ENCODE data around the gene ARHGEF7.
A peak's percentile ranks its signal among the peaks of the same experiment; 100 is the strongest.

The ARHGEF7 gene

DNA sequence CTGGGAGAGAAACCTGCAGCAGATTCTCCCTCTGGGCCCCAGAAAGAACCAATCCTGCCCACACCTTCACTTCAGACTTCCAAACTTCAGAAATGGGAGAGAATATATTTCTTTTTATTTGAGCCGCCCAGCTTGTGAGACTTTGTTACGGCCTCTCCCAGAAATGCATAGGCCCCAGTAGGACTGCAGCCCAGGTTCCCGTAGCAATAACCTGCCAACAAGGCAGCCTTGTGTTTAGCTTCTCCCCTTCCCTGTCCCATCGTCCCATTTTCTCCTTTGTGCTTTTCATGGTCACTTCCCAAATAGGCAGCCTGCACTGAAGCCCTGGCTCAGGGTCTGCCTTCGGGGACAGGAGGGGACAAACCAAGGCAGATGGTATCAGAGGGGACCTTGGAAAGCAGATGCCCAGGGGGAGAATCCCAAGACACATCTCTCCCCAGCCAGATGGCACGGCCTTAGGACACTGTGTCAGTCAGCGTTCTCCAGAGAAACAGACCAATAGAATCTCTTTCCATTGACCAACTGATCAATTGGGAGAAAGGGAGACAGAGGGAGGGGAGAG lies 3.7 kb upstream of the ARHGEF7 start:
- Histone ChIP-seq H3K27ac (no peak overlapping the region), H3K4me3 (no peak overlapping the region)
- DNase-seq (ENCODE audit: low spot score), result no peak
- TF ChIP-seq, protein P1, sequence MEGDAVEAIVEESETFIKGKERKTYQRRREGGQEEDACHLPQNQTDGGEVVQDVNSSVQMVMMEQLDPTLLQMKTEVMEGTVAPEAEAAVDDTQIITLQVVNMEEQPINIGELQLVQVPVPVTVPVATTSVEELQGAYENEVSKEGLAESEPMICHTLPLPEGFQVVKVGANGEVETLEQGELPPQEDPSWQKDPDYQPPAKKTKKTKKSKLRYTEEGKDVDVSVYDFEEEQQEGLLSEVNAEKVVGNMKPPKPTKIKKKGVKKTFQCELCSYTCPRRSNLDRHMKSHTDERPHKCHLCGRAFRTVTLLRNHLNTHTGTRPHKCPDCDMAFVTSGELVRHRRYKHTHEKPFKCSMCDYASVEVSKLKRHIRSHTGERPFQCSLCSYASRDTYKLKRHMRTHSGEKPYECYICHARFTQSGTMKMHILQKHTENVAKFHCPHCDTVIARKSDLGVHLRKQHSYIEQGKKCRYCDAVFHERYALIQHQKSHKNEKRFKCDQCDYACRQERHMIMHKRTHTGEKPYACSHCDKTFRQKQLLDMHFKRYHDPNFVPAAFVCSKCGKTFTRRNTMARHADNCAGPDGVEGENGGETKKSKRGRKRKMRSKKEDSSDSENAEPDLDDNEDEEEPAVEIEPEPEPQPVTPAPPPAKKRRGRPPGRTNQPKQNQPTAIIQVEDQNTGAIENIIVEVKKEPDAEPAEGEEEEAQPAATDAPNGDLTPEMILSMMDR (IDR thresholded peaks at IDR 0.05), result no peak

DNA sequence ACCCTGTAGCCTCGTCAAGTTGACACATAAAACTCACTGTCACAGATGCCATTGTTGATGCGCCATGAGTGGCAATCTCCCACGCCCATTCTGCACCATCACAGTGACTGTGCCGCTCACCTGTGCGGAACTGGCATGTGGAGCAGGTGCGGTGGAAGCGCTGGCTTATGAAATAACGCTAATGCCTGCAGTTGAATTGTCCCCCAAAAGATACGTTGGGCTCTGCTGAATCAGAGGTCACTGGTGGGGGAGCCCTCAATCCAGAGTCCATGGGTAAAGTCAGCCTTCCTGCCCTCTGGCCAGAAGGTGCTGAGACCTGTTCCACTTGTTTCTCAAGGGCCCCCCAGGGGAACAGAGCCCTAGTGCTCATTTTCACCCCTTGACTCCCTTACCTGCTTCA lies 2.9 kb upstream of the ARHGEF7 start:
- no peak overlapping the region for H3K4me3 ChIP-seq
- TF ChIP-seq, protein P1 (IDR thresholded peaks at IDR 0.05), result no peak
- H3K27ac ChIP-seq, result no peak overlapping the region
- no peak for DNase-seq (ENCODE audit: low spot score)

DNA sequence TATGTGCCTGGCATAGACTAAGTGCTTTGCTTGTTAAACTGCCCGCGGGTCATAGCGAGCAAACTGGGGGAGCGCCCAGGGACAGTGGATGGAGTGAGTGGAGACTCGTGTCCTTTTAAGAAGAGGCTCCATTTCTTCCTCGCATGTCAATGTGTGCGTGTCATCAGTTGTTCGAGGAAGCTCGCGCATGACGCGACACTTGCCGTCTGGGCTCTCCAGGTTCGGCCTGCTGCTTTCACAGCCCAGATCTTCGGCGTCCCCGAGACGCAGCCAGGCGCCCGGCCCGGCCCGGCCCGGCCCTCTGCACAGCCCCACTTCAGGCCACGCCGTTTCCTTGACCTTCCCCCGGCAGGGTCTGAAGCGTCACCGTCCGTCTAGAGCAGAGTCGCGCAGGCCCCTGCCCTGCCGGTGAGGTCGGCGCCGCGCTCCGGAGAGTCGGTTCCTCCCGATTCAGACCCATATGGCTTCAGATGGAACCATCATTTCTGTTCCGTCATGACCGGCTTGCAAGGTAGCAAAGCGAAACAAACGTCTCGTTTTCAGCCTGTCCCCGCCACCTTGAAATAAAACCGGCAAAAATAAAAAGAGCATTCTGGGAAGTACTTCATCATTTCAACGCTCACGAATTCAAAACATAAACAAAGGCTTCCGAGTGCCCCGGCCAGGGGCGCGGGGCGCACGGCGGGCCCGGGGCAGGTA lies 599 bp upstream of the ARHGEF7 start:
- peak overlapping the region; percentile 96 to 98 for H3K27ac ChIP-seq
- DNase-seq (ENCODE audit: low spot score), result peak; percentile 84
- H3K4me3 ChIP-seq, result peak overlapping the region; percentile 84
- TF ChIP-seq, protein P1 (IDR thresholded peaks at IDR 0.05), result no peak

DNA sequence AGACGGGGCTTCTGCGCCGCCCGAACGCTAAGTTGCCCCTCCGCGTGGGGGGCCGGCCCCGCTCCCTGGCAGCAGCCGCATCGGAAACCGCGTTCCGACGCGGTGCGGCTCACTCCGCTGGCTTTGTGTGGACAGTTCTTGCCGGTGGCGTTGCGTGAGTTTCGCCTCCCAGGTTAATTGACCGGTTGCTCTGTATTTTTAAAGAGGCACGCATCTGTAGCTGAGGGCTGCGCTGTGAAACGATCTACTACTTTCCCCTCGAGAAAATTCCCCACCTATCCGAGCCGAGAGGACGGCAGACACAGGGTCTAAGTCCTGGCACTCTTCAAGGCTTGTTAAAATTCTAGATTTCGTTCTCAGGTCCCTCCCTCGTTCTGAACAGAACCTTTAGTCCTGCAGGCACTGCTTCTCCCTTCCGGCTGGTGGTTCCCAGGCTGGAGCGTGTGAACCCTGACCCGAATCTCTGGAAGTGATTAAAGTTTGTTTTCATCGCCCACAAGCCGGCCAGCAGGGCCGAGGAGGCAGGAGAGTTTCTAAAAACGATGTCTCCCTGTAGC lies 933 bp downstream of the ARHGEF7 start:
- TF ChIP-seq, protein P1 (IDR thresholded peaks at IDR 0.05), result no peak
- Histone ChIP-seq H3K4me3 (peak overlapping the region; percentile 84), H3K27ac (peak overlapping the region; percentile 96 to 98)
- no peak for DNase-seq (ENCODE audit: low spot score)

DNA sequence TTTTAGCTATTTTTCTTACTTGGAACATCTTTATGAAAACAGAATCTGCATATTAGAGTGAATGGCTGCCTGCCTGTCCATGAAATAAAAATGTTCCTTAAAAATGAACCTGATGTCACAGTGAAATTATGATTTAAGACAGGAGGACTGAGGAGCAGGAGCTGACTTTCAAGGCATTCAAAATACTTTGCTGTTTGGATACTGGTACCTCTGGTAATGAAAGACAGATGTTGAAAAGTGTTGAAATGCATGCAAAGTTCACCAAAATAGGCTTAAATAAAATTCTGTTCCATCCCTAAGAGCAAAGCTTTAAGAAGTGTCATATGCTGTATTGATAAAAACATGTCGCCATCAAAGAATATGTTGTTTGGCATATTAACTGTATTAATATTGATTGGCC lies 1.7 kb downstream of the ARHGEF7 start:
- peak overlapping the region; percentile 96 to 98 for H3K27ac ChIP-seq
- TF ChIP-seq, protein P1 (IDR thresholded peaks at IDR 0.05), result no peak
- DNase-seq (ENCODE audit: low spot score), result no peak
- H3K4me3 ChIP-seq, result peak overlapping the region; percentile 84

DNA sequence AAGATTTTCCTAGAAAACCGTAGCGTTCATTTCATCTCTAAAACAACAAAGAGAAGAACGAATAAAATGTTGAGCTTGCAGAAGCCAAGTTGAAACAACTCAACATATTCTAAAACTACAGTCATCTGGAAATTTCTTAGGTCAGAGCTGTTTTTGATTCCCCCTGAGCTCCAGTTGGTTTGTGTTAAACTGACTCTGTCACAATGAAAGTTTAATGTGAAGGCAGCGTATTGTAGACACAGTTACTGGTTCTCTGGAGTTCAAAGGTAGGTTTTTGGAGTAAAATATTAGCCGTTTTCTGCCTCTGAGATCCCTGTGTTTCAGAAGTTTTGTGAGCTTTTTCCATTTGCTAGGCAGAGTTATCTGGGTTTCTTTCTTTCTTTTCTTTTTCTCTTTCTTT lies 2.2 kb downstream of the ARHGEF7 start:
- peak overlapping the region; percentile 84 for H3K4me3 ChIP-seq
- peak overlapping the region; percentile 96 to 98 for H3K27ac ChIP-seq
- TF ChIP-seq, protein P1 (IDR thresholded peaks at IDR 0.05), result no peak
- DNase-seq (ENCODE audit: low spot score), result no peak

DNA sequence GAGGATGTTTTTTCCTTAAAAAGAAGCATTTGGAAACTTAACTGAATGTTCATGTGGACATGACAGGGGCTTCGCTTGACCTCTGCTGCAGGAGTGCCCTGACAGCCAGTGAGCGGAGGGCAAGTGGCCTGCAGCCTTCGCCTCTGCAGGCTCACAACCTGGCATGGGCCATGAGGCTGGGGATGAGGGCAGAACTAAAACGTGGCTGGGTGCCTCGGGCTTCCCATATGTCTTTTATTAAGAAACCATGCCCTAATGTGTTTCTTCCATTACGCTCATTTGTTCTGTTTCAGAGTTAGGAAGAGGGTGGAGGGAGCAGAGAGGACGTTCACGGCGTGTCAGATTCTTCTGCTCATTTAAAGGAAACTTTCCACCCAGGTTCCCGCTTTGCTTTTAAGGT lies 2.9 kb downstream of the ARHGEF7 start:
- Histone ChIP-seq H3K4me3 (peak overlapping the region; percentile 84), H3K27ac (peak overlapping the region; percentile 68 to 96)
- TF ChIP-seq, protein P1 (IDR thresholded peaks at IDR 0.05), result no peak
- DNase-seq (ENCODE audit: low spot score), result no peak
